ENCODE measurements around the gene DDX23. TPM values are rescaled to one million over a fixed set of nuclear protein-coding genes. Genes with fewer than 3 reads are reported as not detected.
A peak's percentile ranks its signal among the peaks of the same experiment; 100 is the strongest.
"Not testable (repeated sequence)": the region's sequence is repeated elsewhere in the genome, so short reads cannot be mapped to it uniquely, and the experiment has no call there.

Gene DDX23
- polyA plus RNA-seq, 3 donors: 97.2 to 102 (median 100) TPM

DNA sequence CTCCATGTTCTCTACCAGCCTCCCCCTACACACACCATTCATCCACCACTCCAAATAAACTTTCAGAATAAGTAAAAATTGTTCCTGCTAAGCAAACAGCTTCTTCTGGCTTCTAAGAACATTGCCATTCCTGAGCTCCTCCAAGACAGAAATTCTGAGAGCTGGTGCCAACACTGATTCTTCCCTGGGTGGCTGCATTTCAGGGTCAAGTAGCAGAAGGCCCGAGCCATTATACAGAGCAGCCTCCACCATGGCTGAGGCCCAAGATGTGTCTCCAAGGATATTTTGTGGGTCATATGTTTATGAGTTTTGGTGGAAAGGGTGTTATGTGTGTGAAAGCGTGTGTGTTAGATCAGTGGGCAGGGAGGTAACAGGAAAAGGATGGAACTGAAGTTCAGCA lies 17.2 kb upstream of the DDX23 start:
- no peak for DNase-seq (ENCODE audit: extremely low read depth in 1 of 11, low read depth in 9 of 11, low spot score in 4 of 11)

DNA sequence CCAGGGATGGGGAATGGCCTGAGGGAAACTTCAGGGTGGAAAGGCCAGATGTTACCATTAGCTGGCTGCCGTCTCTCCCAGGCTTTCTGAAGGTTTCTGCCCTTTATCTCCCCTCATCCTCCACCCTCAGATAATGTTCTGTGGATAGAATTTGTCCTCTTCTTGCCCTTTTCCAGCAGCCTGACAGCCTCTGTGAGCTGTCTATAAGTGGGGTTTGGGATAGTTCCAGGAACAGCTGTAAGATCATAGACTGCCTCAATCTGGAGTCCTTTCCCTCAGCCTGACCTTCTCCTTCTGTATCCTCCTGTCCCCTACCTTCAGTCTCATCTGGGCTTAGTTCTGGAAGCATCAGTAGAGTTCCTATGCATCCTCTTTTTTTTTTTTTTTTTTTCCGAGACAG lies 16.5 kb upstream of the DDX23 start:
- no peak for DNase-seq (ENCODE audit: extremely low read depth in 1 of 11, low read depth in 9 of 11, low spot score in 4 of 11)

- no peak for DNase-seq (ENCODE audit: extremely low read depth in 1 of 11, low read depth in 9 of 11, low spot score in 4 of 11)
These were observed 14.2 kb upstream of the DDX23 start for GRCh38 chr12:48866052-48866711.

DNA sequence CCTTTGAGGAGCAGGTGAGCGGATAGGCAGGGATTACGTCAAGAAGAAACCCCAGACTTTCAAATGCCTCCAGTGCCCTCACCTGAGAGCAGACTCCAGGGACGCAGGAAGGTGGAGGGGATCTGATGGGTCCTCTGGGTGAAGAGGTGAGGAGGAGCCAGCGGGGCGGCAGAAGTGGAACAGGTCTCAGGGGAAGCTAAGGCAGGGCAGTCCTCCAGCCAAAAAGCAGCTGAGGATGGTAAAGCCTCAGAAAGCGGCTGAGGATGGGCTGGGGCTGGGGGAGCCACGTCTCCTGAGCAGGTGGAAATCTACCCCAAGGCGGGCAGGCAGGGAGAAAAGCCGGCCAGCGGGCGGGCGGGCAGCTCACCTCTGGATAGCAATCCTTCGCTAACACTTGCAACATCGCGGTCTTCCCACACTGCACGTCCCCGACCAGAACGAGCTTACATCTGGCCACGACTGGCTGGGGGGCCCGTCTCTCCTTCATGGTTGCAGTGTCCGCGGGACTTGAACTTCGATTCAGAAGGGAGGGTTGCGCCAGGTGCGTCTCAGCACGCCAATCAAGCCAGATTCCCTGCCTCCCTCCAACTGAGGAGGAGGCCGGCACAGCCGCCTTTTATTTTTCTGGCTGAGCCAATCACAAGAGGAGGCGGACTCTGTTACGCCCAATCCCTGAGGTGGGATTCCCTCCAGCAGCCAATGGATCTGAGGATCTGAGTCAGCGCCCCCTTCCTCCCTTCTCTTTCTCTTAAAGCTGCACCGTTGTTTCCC lies 13.5 kb upstream of the DDX23 start, which contains the start of gene RND1:
Gene RND1, minus strand, starts transcription at position 590 of the 771 bp plus-strand sequence. Its CDS starts 103 bp downstream, at position 487.
- peak; percentile 80 to 93 (median 86) for DNase-seq (ENCODE audit: extremely low read depth in 1 of 11, low read depth in 9 of 11, low spot score in 4 of 11)

DNA sequence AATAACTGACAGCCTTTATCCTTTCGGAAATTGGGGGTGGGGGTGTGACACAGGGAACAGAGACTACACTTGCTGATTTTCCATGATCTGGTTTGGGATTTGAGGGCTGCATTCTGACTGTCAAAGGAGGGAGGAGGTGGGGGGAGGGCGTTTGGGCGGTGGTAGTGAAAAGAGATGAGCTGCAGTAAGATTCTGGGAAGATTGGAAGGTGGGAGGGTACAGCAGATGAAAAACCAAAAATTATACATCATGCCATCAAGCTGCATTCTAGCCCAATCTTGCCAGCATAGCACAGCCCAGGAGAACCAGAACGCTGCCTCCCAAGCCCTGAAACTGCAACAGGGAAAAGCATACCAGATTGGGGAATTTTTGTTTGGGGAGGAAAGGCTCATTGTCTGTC lies 11.3 kb upstream of the DDX23 start:
- DNase-seq (ENCODE audit: extremely low read depth in 1 of 11, low read depth in 9 of 11, low spot score in 4 of 11): no peak

DNA sequence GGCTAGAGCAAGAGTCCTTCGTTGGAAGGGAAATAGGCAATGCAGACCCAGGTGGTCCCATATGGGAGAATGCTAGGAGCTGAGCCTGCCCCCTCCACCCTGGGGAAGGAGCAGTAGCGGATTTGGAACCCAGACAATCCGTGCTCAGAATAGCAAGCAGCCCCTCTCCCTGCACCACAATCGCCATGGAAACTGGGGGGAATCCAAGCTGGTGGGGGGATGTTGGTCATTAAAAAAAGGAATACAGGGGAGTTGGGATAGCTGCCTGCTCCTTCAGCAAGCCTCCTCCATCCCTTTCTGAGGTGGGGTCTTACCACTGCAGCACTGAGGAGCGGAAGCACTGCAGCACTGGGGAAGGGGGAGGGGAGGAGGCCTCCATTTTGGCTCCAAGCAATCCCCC lies 10.8 kb upstream of the DDX23 start:
- DNase-seq (ENCODE audit: extremely low read depth in 1 of 11, low read depth in 9 of 11, low spot score in 4 of 11): no peak

- no peak for DNase-seq (ENCODE audit: extremely low read depth in 1 of 11, low read depth in 9 of 11, low spot score in 4 of 11)
These were observed 9.1 kb upstream of the DDX23 start for GRCh38 chr12:48861111-48861510.

DNA sequence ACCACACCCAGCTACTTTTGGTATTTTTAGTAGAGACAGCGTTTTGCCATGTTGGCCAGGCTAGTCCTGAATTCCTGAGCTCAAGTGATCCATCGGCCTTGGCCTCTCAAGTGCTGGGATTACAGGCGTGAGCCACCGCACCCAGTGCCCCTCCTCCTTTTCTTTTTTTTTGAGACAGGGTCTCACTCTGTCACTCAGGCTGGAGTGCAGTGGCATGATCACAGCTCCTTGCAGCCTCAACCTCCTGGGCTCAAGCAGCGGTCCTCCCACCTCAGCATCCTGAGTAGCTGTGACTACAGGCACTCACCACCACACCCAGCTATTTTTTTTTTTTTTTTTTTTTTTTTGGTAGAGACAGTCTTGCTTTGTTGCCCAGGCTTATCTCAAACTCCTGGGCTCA lies 8.3 kb upstream of the DDX23 start:
- DNase-seq (ENCODE audit: extremely low read depth in 1 of 11, low read depth in 9 of 11, low spot score in 4 of 11): not testable (repeated sequence)

GRCh38 chr12:48859607-48860006 lies 7.6 kb upstream of the DDX23 start:
- DNase-seq (ENCODE audit: extremely low read depth in 1 of 11, low read depth in 9 of 11, low spot score in 4 of 11): no peak

DNA sequence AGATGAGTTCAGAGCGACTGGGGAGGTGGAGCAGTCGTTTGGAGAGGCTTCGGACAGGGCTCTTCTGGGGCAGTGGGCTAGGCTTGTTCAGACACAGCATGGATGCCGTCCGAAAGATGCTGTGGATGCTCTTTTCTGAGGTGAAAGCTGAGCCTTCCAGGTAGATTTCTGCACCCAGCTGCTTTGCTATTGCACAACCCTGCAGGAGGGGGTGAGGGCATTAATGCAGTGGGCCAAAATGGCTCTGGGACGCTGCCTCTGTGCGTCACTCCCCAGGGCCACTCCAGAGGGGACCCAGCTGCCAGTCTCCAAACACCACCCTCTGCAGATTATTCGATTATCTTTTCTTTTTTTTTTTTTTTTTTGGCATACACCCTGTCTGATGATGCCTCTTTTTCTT lies 6.1 kb upstream of the DDX23 start:
- no peak for DNase-seq (ENCODE audit: extremely low read depth in 1 of 11, low read depth in 9 of 11, low spot score in 4 of 11)

- no peak for DNase-seq (ENCODE audit: extremely low read depth in 1 of 11, low read depth in 9 of 11, low spot score in 4 of 11)
These were observed 5.5 kb upstream of the DDX23 start for GRCh38 chr12:48857278-48857994.

GRCh38 chr12:48856379-48856778 lies 4.4 kb upstream of the DDX23 start:
- DNase-seq (ENCODE audit: extremely low read depth in 1 of 11, low read depth in 9 of 11, low spot score in 4 of 11): no peak

GRCh38 chr12:48854932-48855331 lies 3.0 kb upstream of the DDX23 start:
- DNase-seq (ENCODE audit: extremely low read depth in 1 of 11, low read depth in 9 of 11, low spot score in 4 of 11): not testable (repeated sequence)

GRCh38 chr12:48854488-48854887 lies 2.5 kb upstream of the DDX23 start:
- DNase-seq (ENCODE audit: extremely low read depth in 1 of 11, low read depth in 9 of 11, low spot score in 4 of 11): no peak

DNA sequence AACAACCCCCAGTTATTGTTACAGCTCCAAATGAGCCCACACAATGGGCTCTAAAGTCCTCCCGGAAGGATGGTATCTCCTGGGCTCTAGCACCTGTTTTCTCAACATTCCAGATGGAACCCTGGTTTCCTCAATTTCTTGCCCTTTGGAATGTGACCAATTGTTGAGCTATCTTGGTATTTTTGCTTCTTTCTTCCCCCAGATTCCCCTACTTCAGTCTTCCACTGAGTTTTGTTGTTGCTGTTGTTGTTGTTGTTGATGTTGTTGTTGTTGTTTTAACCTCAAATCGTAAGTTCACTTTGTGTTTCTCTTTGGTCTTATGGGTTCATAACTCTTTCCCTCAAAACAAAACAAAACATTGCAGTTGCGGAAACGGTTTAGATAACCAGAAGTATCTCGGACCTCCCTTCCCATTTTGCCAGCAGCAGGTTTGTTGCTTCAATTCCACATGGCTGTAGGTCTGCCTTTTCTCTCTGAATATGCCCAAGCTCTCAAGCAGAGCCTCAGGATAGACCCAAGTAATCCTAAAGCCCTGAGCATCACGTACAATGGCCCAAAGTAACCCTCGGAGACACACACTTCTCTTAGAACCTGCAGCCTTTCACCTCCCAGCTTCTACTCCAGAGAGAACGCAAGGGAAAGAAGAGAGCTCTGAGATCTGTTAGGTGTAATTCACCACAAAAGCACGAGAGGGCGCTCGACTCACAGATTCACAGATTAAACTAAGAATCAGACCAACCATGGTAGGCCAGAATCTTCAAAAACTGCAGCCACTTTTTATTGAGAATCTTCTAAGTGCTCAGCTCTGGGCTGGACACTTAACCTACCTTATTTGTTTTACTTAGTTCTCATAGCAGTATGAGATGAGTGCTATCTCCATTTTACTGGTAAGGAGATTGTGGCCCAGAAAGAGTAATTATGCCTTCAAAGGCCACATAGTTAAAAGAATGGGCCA lies 1.0 kb upstream of the DDX23 start:
- peak; percentile 79 to 95 (median 91) for DNase-seq (ENCODE audit: extremely low read depth in 1 of 11, low read depth in 9 of 11, low spot score in 4 of 11)

DNA sequence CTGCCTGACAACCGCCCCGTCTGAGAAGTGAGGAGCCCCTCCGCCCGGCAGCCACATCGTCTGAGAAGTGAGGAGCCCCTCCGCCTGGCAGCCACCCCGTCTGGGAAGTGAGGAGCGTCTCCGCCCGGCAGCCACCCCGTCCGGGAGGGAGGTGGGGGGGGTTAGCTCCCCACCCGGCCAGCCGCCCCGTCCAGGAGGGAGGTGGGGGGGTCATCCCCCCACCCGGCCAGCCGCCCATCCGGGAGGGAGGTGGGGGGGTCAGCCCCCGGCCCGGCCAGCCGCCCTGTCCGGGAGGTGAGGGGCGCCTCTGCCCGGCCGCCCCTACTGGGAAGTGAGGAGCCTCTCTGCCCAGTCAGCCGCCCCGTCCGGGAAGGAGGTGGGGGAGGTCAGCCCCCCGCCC lies 9.9 kb downstream of the DDX23 start:
- not testable (repeated sequence) for DNase-seq (ENCODE audit: extremely low read depth in 1 of 11, low read depth in 9 of 11, low spot score in 4 of 11)

- no peak for DNase-seq (ENCODE audit: extremely low read depth in 1 of 11, low read depth in 9 of 11, low spot score in 4 of 11)
These were observed 13.9 kb downstream of the DDX23 start for GRCh38 chr12:48838048-48838447.

DNA sequence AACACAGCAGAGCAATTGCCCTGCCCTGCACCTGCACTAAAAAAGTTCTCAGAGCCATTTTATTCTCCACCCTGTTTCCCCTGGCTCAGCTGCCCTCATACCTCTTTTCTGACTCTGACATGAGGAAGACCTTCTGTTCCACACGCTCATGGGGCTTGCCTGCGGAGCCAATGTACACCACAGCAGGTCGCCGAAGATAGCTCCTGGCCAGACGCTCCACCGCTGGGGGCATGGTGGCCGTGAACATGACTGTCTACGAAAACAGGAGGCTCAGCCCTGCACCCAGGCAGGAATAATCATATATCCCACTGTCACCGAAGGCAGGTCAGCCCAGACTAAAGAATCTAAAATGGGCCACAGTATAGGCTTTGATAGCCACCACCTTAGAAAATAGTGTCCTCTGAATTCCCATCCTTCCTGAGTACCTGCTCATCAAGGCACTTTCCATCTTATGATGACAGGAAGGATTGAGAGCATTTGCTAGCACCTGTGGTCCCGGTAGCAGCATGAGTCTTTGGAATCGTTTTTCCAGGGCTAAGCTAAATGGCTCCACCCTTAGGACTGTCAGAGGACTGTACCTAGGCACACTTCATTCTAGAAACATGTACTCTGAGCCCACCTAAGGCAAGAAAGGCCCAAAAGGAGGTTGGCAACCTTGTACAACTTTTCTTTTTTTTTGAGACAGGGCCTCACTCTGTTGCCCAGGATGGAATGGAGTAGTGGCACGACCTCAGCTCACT lies 19.5 kb downstream of the DDX23 start:
- no peak for DNase-seq (ENCODE audit: extremely low read depth in 1 of 11, low read depth in 9 of 11, low spot score in 4 of 11)
